Measurements from ENCODE around the gene OGFR. TPM values are rescaled to one million over a fixed set of nuclear protein-coding genes. Genes with fewer than 3 reads are reported as not detected.

OGFR gene
- total RNA-seq, 4 donors from 2014 or later = 32.1 to 54.1 (median 42.5) TPM

- no peak for TF ChIP-seq CTCF (IDR thresholded peaks at IDR 0.05)
- no peak for TF ChIP-seq EP300 (IDR thresholded peaks at IDR 0.05)
- TF ChIP-seq POLR2A (IDR thresholded peaks at IDR 0.05) = no peak
- TF ChIP-seq POLR2AphosphoS5 (IDR thresholded peaks at IDR 0.05) = no peak
- H3K9me3 ChIP-seq = no peaks in the 10 kb centered on the region
- peaks cover 59% of the 10 kb centered on the region for H3K36me3 ChIP-seq
- peaks cover 34% of the 10 kb centered on the region for H3K4me1 ChIP-seq
- H3K27ac ChIP-seq = no peak overlapping the region
- DNase-seq (ENCODE audit: low spot score in 2 of 2) = no peak
- peaks cover 2% of the 10 kb centered on the region for H3K27me3 ChIP-seq
- WGBS = 93% methylated on average over 17 of the region's 24 CpGs
- H3K4me3 ChIP-seq = no peak overlapping the region
Observed at GRCh38 chr20:62809530-62810428, 5.1 kb downstream of the OGFR start.

GRCh38 chr20:62811320-62811719 is 6.7 kb downstream of the OGFR start:
- Histone ChIP-seq H3K4me3 (no peak overlapping the region), H3K27ac (no peak overlapping the region), H3K9me3 (no peaks in the 10 kb centered on the region), H3K4me1 (peaks cover 39% of the 10 kb centered on the region), H3K36me3 (peaks cover 59% of the 10 kb centered on the region), H3K27me3 (peaks cover 16% of the 10 kb centered on the region)
- TF ChIP-seq POLR2A (IDR thresholded peaks at IDR 0.05) = no peak
- 95% methylated on average over 5 of the region's 21 CpGs for WGBS
- no peak for DNase-seq (ENCODE audit: low spot score in 2 of 2)

- TF ChIP-seq POLR2AphosphoS5 (IDR thresholded peaks at IDR 0.05) (no peak), EP300 (IDR thresholded peaks at IDR 0.05) (no peak), POLR2A (IDR thresholded peaks at IDR 0.05) (no peak), CTCF (IDR thresholded peaks at IDR 0.05) (no peak)
- Histone ChIP-seq H3K9me3 (no peaks in the 10 kb centered on the region), H3K36me3 (peaks cover 59% of the 10 kb centered on the region), H3K27ac (no peak overlapping the region), H3K4me1 (peaks cover 39% of the 10 kb centered on the region), H3K27me3 (peaks cover 20% of the 10 kb centered on the region), H3K4me3 (no peak overlapping the region)
- no peak for DNase-seq (ENCODE audit: low spot score in 2 of 2)
- 82% methylated on average over 7 of the region's 10 CpGs for WGBS
Observed at GRCh38 chr20:62811720-62812119, 7.1 kb downstream of the OGFR start.

- no peak for DNase-seq (ENCODE audit: low spot score in 2 of 2)
- H3K27ac ChIP-seq = no peak overlapping the region
- no peak for TF ChIP-seq POLR2A (IDR thresholded peaks at IDR 0.05)
- TF ChIP-seq CTCF (IDR thresholded peaks at IDR 0.05) = no peak
- TF ChIP-seq POLR2AphosphoS5 (IDR thresholded peaks at IDR 0.05) = no peak
- TF ChIP-seq EP300 (IDR thresholded peaks at IDR 0.05) = no peak
- H3K27me3 ChIP-seq = peaks cover 26% of the 10 kb centered on the region
- 81% methylated on average over 15 of the region's 43 CpGs for WGBS
- H3K36me3 ChIP-seq = peaks cover 57% of the 10 kb centered on the region
- peaks cover 39% of the 10 kb centered on the region for H3K4me1 ChIP-seq
- H3K9me3 ChIP-seq = no peaks in the 10 kb centered on the region
- no peak overlapping the region for H3K4me3 ChIP-seq
Observed at GRCh38 chr20:62812181-62812906, 7.7 kb downstream of the OGFR start.

- H3K27me3 ChIP-seq = peaks cover 31% of the 10 kb centered on the region
- H3K4me3 ChIP-seq = no peak overlapping the region
- peaks cover 39% of the 10 kb centered on the region for H3K4me1 ChIP-seq
- H3K27ac ChIP-seq = no peak overlapping the region
- 97% methylated on average over 9 of the region's 11 CpGs for WGBS
- no peak for DNase-seq (ENCODE audit: low spot score in 2 of 2)
- H3K9me3 ChIP-seq = no peaks in the 10 kb centered on the region
- TF ChIP-seq POLR2AphosphoS5 (IDR thresholded peaks at IDR 0.05) (no peak), CTCF (IDR thresholded peaks at IDR 0.05) (no peak), EP300 (IDR thresholded peaks at IDR 0.05) (no peak), POLR2A (IDR thresholded peaks at IDR 0.05) (no peak)
- peaks cover 52% of the 10 kb centered on the region for H3K36me3 ChIP-seq
Observed at GRCh38 chr20:62812907-62813200, 8.2 kb downstream of the OGFR start.
